H9 (cell line): ENCODE measurements around the gene TMF1. TPM values are rescaled to one million over a fixed set of nuclear protein-coding genes. Genes with fewer than 3 reads are reported as not detected.

Source experiments
- DNase-seq: peaks from one replicate; pipeline ENCODE4 v3.0.0-alpha.2; 2017
- H2AFZ ChIP-seq: one replicate; pipeline ENCODE4 v1.6.1; 2013; ENCODE audit warnings: mild to moderate bottlenecking, low read length, control low read depth, moderate library complexity
- H2AK5ac ChIP-seq: 2 replicates; pipeline ENCODE4 v1.6.1; 2013; ENCODE audit warnings: low read length, control low read depth, mixed read lengths; ENCODE audit not compliant: insufficient read length
- H2BK120ac ChIP-seq: one replicate; pipeline ENCODE4 v1.6.1; 2013; ENCODE audit warnings: low read depth, mild to moderate bottlenecking, low read length, control low read depth, inconsistent platforms; ENCODE audit not compliant: poor library complexity, severe bottlenecking
- H2BK12ac ChIP-seq: 2 replicates; pipeline ENCODE4 v1.6.1; 2013; ENCODE audit warnings: low read length, control low read depth, mixed read lengths, low read depth; ENCODE audit not compliant: insufficient read length
- H2BK15ac ChIP-seq: 2 replicates; pipeline ENCODE4 v1.6.1; 2013; ENCODE audit warnings: low read depth, low read length, control low read depth
- H2BK20ac ChIP-seq: one replicate; pipeline ENCODE4 v1.6.1; 2013; ENCODE audit warnings: low read depth, mild to moderate bottlenecking, low read length, control low read depth, inconsistent platforms; ENCODE audit not compliant: poor library complexity, severe bottlenecking
- H2BK5ac ChIP-seq: 2 replicates; pipeline ENCODE4 v1.6.1; 2013; ENCODE audit warnings: low read length, control low read depth, mixed read lengths; ENCODE audit not compliant: insufficient read length
- H3K14ac ChIP-seq: 2 replicates; pipeline ENCODE4 v1.6.1; 2013; ENCODE audit warnings: low read length, control low read depth; ENCODE audit not compliant: insufficient read depth
- H3K18ac ChIP-seq: 2 replicates; pipeline ENCODE4 v1.6.1; 2013; ENCODE audit warnings: low read depth, mild to moderate bottlenecking, mixed read lengths, low read length, control low read depth; ENCODE audit not compliant: insufficient read length
- H3K23ac ChIP-seq: 2 replicates; pipeline ENCODE4 v1.6.1; 2013; ENCODE audit warnings: low read length, control low read depth, mixed read lengths, low read depth; ENCODE audit not compliant: insufficient read length
- H3K23me2 ChIP-seq: 2 replicates; pipeline ENCODE4 v1.6.1; 2013; ENCODE audit warnings: low read depth, mild to moderate bottlenecking, mixed read lengths, low read length, control low read depth; ENCODE audit not compliant: insufficient read length, poor library complexity, severe bottlenecking
- H3K27ac ChIP-seq: 2 replicates; pipeline ENCODE4 v1.5.1; 2013; ENCODE audit warnings: low read length, control low read depth, mixed read lengths, low read depth; ENCODE audit not compliant: insufficient read length
- H3K27me3 ChIP-seq: 2 replicates; pipeline ENCODE4 v1.6.1; 2013; ENCODE audit warnings: low read length, control low read depth, inconsistent platforms; ENCODE audit not compliant: insufficient read depth
- H3K4ac ChIP-seq: 2 replicates; pipeline ENCODE4 v1.6.1; 2013; ENCODE audit warnings: low read depth, mild to moderate bottlenecking, control low read depth, inconsistent platforms, low read length, moderate library complexity
- H3K4me1 ChIP-seq: 2 replicates; pipeline ENCODE4 v1.6.1; 2013; ENCODE audit warnings: low read length, control low read depth, inconsistent platforms; ENCODE audit not compliant: insufficient read depth
- H3K4me2 ChIP-seq: 2 replicates; pipeline ENCODE4 v1.6.1; 2013; ENCODE audit warnings: low read length, control low read depth, mixed read lengths; ENCODE audit not compliant: insufficient read length, insufficient read depth
- H3K56ac ChIP-seq: 2 replicates; pipeline ENCODE4 v1.6.1; 2013; ENCODE audit warnings: low read depth, mild to moderate bottlenecking, mixed read lengths, low read length, control low read depth; ENCODE audit not compliant: insufficient read length
- H3K79me1 ChIP-seq: 2 replicates; pipeline ENCODE4 v1.6.1; 2013; ENCODE audit warnings: low read depth, mild to moderate bottlenecking, moderate library complexity, low read length, control low read depth, inconsistent platforms; ENCODE audit not compliant: insufficient read depth, poor library complexity, severe bottlenecking
- H3K79me2 ChIP-seq: 2 replicates; pipeline ENCODE4 v1.6.1; 2013; ENCODE audit warnings: low read length, control low read depth, inconsistent platforms; ENCODE audit not compliant: insufficient read depth
- H3K9ac ChIP-seq: 2 replicates; pipeline ENCODE4 v1.6.1; 2013; ENCODE audit warnings: low read length, control low read depth, mixed read lengths; ENCODE audit not compliant: insufficient read length; ENCODE audit errors: extremely low read depth
- H3K9me3 ChIP-seq: one replicate; pipeline ENCODE4 v1.6.1; 2013; ENCODE audit warnings: low read depth, low read length, inconsistent platforms; ENCODE audit not compliant: control insufficient read depth
- H3T11ph ChIP-seq: one replicate; pipeline ENCODE4 v1.6.1; 2013; ENCODE audit warnings: mild to moderate bottlenecking, low read length, control low read depth, inconsistent platforms
- H4K20me1 ChIP-seq: one replicate; pipeline ENCODE4 v1.6.1; 2013; ENCODE audit not compliant: control insufficient read depth, insufficient read length, insufficient read depth
- H4K5ac ChIP-seq: 2 replicates; pipeline ENCODE4 v1.6.1; 2013; ENCODE audit warnings: low read depth, mild to moderate bottlenecking, mixed read lengths, low read length, control low read depth; ENCODE audit not compliant: insufficient read length
- H4K8ac ChIP-seq: replicated peaks from 2 replicates; pipeline ENCODE4 v1.6.1; 2013; ENCODE audit warnings: low read length, control low read depth, mixed read lengths, low read depth; ENCODE audit not compliant: insufficient read length
- H4K91ac ChIP-seq: 2 replicates; pipeline ENCODE4 v1.6.1; 2013; ENCODE audit warnings: low read depth, mild to moderate bottlenecking, moderate library complexity, mixed read lengths, low read length, control low read depth; ENCODE audit not compliant: insufficient read length
- H3K27ac Mint-ChIP-seq, 3 experiments: 2 replicates in 2 of 3; 3 replicates in 1 of 3; pipeline ENCODE4 v1.8.0; 2020 to 2021; ENCODE audit warnings: mixed read lengths in 3 of 3, mild to moderate bottlenecking in 1 of 3, moderate library complexity in 1 of 3
- H3K27me3 Mint-ChIP-seq: 2 replicates; pipeline ENCODE4 v1.8.0; 2021; ENCODE audit warnings: low read depth, mild to moderate bottlenecking, moderate library complexity, mixed read lengths
- H3K36me3 Mint-ChIP-seq, 3 experiments: 2 replicates in 2 of 3; 3 replicates in 1 of 3; pipeline ENCODE4 v1.8.0; 2020 to 2021; ENCODE audit warnings: low read depth in 3 of 3, mixed read lengths in 3 of 3; ENCODE audit not compliant: insufficient read depth in 1 of 3
- H3K4me1 Mint-ChIP-seq, 2 experiments: 2 replicates each; pipeline ENCODE4 v1.8.0; 2020; ENCODE audit warnings: mixed read lengths in 2 of 2
- H3K4me3 Mint-ChIP-seq, 2 experiments: 2 replicates in 1 of 2; 3 replicates in 1 of 2; pipeline ENCODE4 v1.8.0; 2020 to 2021; ENCODE audit warnings: mild to moderate bottlenecking in 2 of 2, mixed read lengths in 2 of 2, moderate library complexity in 1 of 2
- H3K9me3 Mint-ChIP-seq, 2 experiments: 2 replicates in 1 of 2; 3 replicates in 1 of 2; pipeline ENCODE4 v1.8.0; 2020; ENCODE audit warnings: mild to moderate bottlenecking in 2 of 2, mixed read lengths in 2 of 2, moderate library complexity in 1 of 2
- CTCF ChIP-seq: fragments of 200-600 bp; sonication (generic); conservative IDR thresholded peaks from 3 replicates; pipeline ENCODE4 v1.8.0; 2021; ENCODE audit warnings: antibody characterized with exemption, mild to moderate bottlenecking
- WGBS: extraction: QIAGEN DNeasy Blood & Tissue Kit; methylation state at CpG from one replicate; pipeline ENCODE4 v1.1.7; 2013; ENCODE audit warnings: missing lambda C conversion rate, low lambda C conversion rate, mixed read lengths; ENCODE audit not compliant: insufficient read length; ENCODE audit errors: extremely low coverage; 5-methylcytosine and 5-hydroxymethylcytosine counted together
- total RNA-seq: library from RNA; stranded (reverse); gene quantifications from 2 replicates; pipeline ENCODE4 v1.2.1, GENCODE V29; 2021

TMF1 gene
- total RNA-seq, 1 experiment from 2014 or later = 21.9 TPM

- no peaks in the 10 kb centered on the region for H3K9me3 ChIP-seq
- H4K91ac ChIP-seq = no peak overlapping the region
- H4K5ac ChIP-seq = no peak overlapping the region
- Mint-ChIP-seq H3K4me3 (no peak overlapping the region), H3K9me3 (no peaks in the 10 kb centered on the region), H3K27ac (no peak overlapping the region), H3K4me1 (peaks cover 34 to 38% of the 10 kb centered on the region in 2 experiments), H3K36me3 (no peaks in the 10 kb centered on the region), H3K27me3 (no peaks in the 10 kb centered on the region)
- DNase-seq = no peak
- H3T11ph ChIP-seq = no peak overlapping the region
- no peak overlapping the region for H3K27ac ChIP-seq
- H4K20me1 ChIP-seq = no peaks in the 10 kb centered on the region
- peaks cover 7% of the 10 kb centered on the region for H3K23me2 ChIP-seq
- H3K4me2 ChIP-seq = no peak overlapping the region
- H3K9ac ChIP-seq = no peak overlapping the region
- no peak overlapping the region for H2BK20ac ChIP-seq
- no peak overlapping the region for H3K56ac ChIP-seq
- no peak overlapping the region for H3K4ac ChIP-seq
- no peak overlapping the region for H2AFZ ChIP-seq
- no peak overlapping the region for H2BK15ac ChIP-seq
- H2BK5ac ChIP-seq = no peak overlapping the region
- no peaks in the 10 kb centered on the region for H3K79me2 ChIP-seq
- WGBS = no CpG with 5 or more reads among the region's 3 CpGs
- no peak overlapping the region for H2BK120ac ChIP-seq
- no peak overlapping the region for H4K8ac ChIP-seq
- peaks cover 17% of the 10 kb centered on the region for H3K4me1 ChIP-seq
- no peaks in the 10 kb centered on the region for H3K27me3 ChIP-seq
- no peak for TF ChIP-seq CTCF
- no peak overlapping the region for H2AK5ac ChIP-seq
- H3K79me1 ChIP-seq = no peaks in the 10 kb centered on the region
- no peak overlapping the region for H3K14ac ChIP-seq
- no peak overlapping the region for H2BK12ac ChIP-seq
- no peak overlapping the region for H3K18ac ChIP-seq
- H3K23ac ChIP-seq = no peak overlapping the region
Observed at GRCh38 chr3:69090021-69090420, 37.9 kb upstream of the TMF1 start.
